HCT116 (cell line): ENCODE data around the gene CD247.

Experiments used
- CTCF ChIP-seq, 3 experiments: fragments of 200-600 bp in 1 of 3; sonication (generic) in 1 of 3; IDR thresholded peaks in 2 of 3; conservative IDR thresholded peaks in 1 of 3; 2 replicates each; pipeline ENCODE4 v1.5.1; 2012 to 2017; ENCODE audit warnings: low read depth in 2 of 3, low read length in 2 of 3, antibody characterized with exemption in 1 of 3, borderline replicate concordance in 1 of 3, control low read depth in 1 of 3, mild to moderate bottlenecking in 1 of 3, mixed read lengths in 1 of 3, mixed run types in 1 of 3, moderate library complexity in 1 of 3; ENCODE audit not compliant: insufficient read depth in 1 of 3
- EZH2 ChIP-seq: fragments of 200-600 bp; sonication (generic); IDR thresholded peaks from 2 replicates; pipeline ENCODE4 v1.6.1; 2017; ENCODE audit warnings: antibody characterized with exemption, mixed run types
- EZH2phosphoT487 ChIP-seq: fragments of 200-600 bp; IDR thresholded peaks from 2 replicates; pipeline ENCODE4 v1.6.1; 2018; ENCODE audit warnings: antibody characterized with exemption, borderline replicate concordance
- POLR2AphosphoS5 ChIP-seq: IDR thresholded peaks from 2 replicates; pipeline ENCODE4 v1.6.1; 2011; ENCODE audit warnings: mild to moderate bottlenecking, low read depth, low read length, moderate library complexity
- TF ChIP-seq, protein P1 (sequence below): IDR thresholded peaks from 2 replicates; pipeline ENCODE4 v1.6.1; 2011; ENCODE audit warnings: mild to moderate bottlenecking, low read length, moderate library complexity; ENCODE audit not compliant: insufficient replicate concordance; ENCODE audit errors: extremely low read depth

GRCh38 chr1:167440345-167440744 lies 78.0 kb downstream of the CD247 start:
- TF ChIP-seq EZH2 (no peak), CTCF (IDR thresholded peaks at IDR 0.05 in 2 of 3, conservative IDR thresholded peaks at IDR 0.05 in 1 of 3; ENCODE audit: borderline replicate concordance in 1 of 3, insufficient read depth in 1 of 3, low read depth in 2 of 3, low read length in 2 of 3) (no peak), POLR2AphosphoS5 (no peak), EZH2phosphoT487 (no peak)
- TF ChIP-seq, protein P1, sequence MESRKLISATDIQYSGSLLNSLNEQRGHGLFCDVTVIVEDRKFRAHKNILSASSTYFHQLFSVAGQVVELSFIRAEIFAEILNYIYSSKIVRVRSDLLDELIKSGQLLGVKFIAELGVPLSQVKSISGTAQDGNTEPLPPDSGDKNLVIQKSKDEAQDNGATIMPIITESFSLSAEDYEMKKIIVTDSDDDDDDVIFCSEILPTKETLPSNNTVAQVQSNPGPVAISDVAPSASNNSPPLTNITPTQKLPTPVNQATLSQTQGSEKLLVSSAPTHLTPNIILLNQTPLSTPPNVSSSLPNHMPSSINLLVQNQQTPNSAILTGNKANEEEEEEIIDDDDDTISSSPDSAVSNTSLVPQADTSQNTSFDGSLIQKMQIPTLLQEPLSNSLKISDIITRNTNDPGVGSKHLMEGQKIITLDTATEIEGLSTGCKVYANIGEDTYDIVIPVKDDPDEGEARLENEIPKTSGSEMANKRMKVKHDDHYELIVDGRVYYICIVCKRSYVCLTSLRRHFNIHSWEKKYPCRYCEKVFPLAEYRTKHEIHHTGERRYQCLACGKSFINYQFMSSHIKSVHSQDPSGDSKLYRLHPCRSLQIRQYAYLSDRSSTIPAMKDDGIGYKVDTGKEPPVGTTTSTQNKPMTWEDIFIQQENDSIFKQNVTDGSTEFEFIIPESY, result no peak
